GM19193 (cell line): ENCODE measurements around the gene DNAJC28.
A peak's percentile ranks its signal among the peaks of the same experiment; 100 is the strongest.

ENCODE experiments used
- POLR2A ChIP-seq: IDR thresholded peaks from 4 replicates; pipeline ENCODE4 v1.6.1; 2011; ENCODE audit not compliant: insufficient read depth, insufficient read length; ENCODE audit errors: extremely low read depth

The DNAJC28 gene

GRCh38 chr21:33495743-33496142, 4.2 kb upstream of the DNAJC28 start:
- TF ChIP-seq POLR2A, result no peak

GRCh38 chr21:33493756-33494155, 2.2 kb upstream of the DNAJC28 start:
- TF ChIP-seq POLR2A, result no peak

- TF ChIP-seq POLR2A, result no peak
Measured at GRCh38 chr21:33492571-33492970, 1.1 kb upstream of the DNAJC28 start.

GRCh38 chr21:33490991-33491372, 534 bp downstream of the DNAJC28 start:
- no peak for TF ChIP-seq POLR2A

- no peak for TF ChIP-seq POLR2A
Measured at GRCh38 chr21:33488936-33489335, 2.6 kb downstream of the DNAJC28 start.

GRCh38 chr21:33487996-33488395, 3.5 kb downstream of the DNAJC28 start:
- no peak for TF ChIP-seq POLR2A

- TF ChIP-seq POLR2A, result no peak
Measured at GRCh38 chr21:33481314-33481943, 10.1 kb downstream of the DNAJC28 start.

- no peak for TF ChIP-seq POLR2A
Measured at GRCh38 chr21:33480481-33481103, 10.9 kb downstream of the DNAJC28 start.

GRCh38 chr21:33479679-33480480, 11.6 kb downstream of the DNAJC28 start, which contains the start of gene TMEM50B:
Gene TMEM50B, minus strand, starts transcription at chr21:33479974. Its CDS starts 11,089 bp downstream, at chr21:33468885.
- TF ChIP-seq POLR2A, result peak; percentile 94

- no peak for TF ChIP-seq POLR2A
Measured at GRCh38 chr21:33478935-33479678, 12.4 kb downstream of the DNAJC28 start.

- TF ChIP-seq POLR2A, result no peak
Measured at GRCh38 chr21:33478182-33478581, 13.3 kb downstream of the DNAJC28 start.

- TF ChIP-seq POLR2A, result no peak
Measured at GRCh38 chr21:33477066-33477465, 14.4 kb downstream of the DNAJC28 start.

- TF ChIP-seq POLR2A, result no peak
Measured at GRCh38 chr21:33473344-33473743, 18.2 kb downstream of the DNAJC28 start.

GRCh38 chr21:33470701-33471100, 20.8 kb downstream of the DNAJC28 start:
- TF ChIP-seq POLR2A, result no peak
